Neuronal stem cell (in vitro differentiated cells): ENCODE results near the gene APMAP.

Experiments
- DNase-seq: peaks from one replicate; pipeline ENCODE4 v3.0.0-alpha.2; 2013; ENCODE audit warnings: low spot score
- H2AFZ ChIP-seq: one replicate; pipeline ENCODE4 v1.6.1; 2013; ENCODE audit warnings: mild to moderate bottlenecking, low read length, inconsistent platforms
- H2AK5ac ChIP-seq: 2 replicates; pipeline ENCODE4 v1.6.1; 2013; ENCODE audit warnings: low read depth, mild to moderate bottlenecking, inconsistent platforms, low read length, moderate library complexity, mixed read lengths
- H2BK120ac ChIP-seq: 2 replicates; pipeline ENCODE4 v1.6.1; 2013; ENCODE audit warnings: low read depth, mild to moderate bottlenecking, inconsistent platforms, low read length, moderate library complexity, mixed read lengths
- H2BK12ac ChIP-seq: one replicate; pipeline ENCODE4 v1.6.1; 2013; ENCODE audit warnings: low read length, inconsistent platforms
- H2BK15ac ChIP-seq: 2 replicates; pipeline ENCODE4 v1.6.1; 2013; ENCODE audit warnings: mild to moderate bottlenecking, low read length, inconsistent platforms, mixed read lengths
- H2BK5ac ChIP-seq: one replicate; pipeline ENCODE4 v1.6.1; 2013; ENCODE audit warnings: inconsistent platforms, mild to moderate bottlenecking, low read length, moderate library complexity
- H3K14ac ChIP-seq: one replicate; pipeline ENCODE4 v1.6.1; 2013; ENCODE audit warnings: low read length, inconsistent platforms
- H3K18ac ChIP-seq: 2 replicates; pipeline ENCODE4 v1.6.1; 2013; ENCODE audit warnings: low read length, inconsistent platforms
- H3K23ac ChIP-seq: 2 replicates; pipeline ENCODE4 v1.6.1; 2013; ENCODE audit warnings: low read depth, mild to moderate bottlenecking, mixed read lengths, low read length, inconsistent platforms; ENCODE audit not compliant: poor library complexity
- H3K27ac ChIP-seq: replicated peaks from 3 replicates; pipeline ENCODE4 v1.5.1; 2013; ENCODE audit warnings: low read length, inconsistent platforms
- H3K27me3 ChIP-seq, 3 experiments: 2 replicates each; pipeline ENCODE4 v1.6.1; 2013; ENCODE audit warnings: low read length in 3 of 3, mild to moderate bottlenecking in 2 of 3, inconsistent platforms in 1 of 3, low read depth in 1 of 3, mixed read lengths in 1 of 3, moderate library complexity in 1 of 3; ENCODE audit not compliant: control insufficient read depth in 3 of 3, insufficient read depth in 3 of 3
- H3K36me3 ChIP-seq, 2 donors: replicated peaks in 1 of 2; 2 replicates each; pipeline ENCODE4 v1.6.1; 2013; ENCODE audit warnings: low read length in 2 of 2; ENCODE audit not compliant: control insufficient read depth in 2 of 2, insufficient read depth in 2 of 2
- H3K4ac ChIP-seq: 2 replicates; pipeline ENCODE4 v1.6.1; 2013; ENCODE audit warnings: inconsistent platforms, mild to moderate bottlenecking, low read length, moderate library complexity
- H3K4me1 ChIP-seq, 2 donors: 1 replicate in 1 of 2; 2 replicates in 1 of 2; pipeline ENCODE4 v1.6.1; 2013; ENCODE audit warnings: low read length in 2 of 2, low read depth in 1 of 2; ENCODE audit not compliant: control insufficient read depth in 2 of 2, insufficient read depth in 1 of 2
- H3K4me2 ChIP-seq: one replicate; pipeline ENCODE4 v1.6.1; 2013; ENCODE audit warnings: mild to moderate bottlenecking, low read length, inconsistent platforms; ENCODE audit not compliant: insufficient read depth, poor library complexity, severe bottlenecking
- H3K4me3 ChIP-seq, 2 donors: 2 replicates each; pipeline ENCODE4 v1.5.1; 2013; ENCODE audit warnings: low read length in 2 of 2, mild to moderate bottlenecking in 2 of 2, inconsistent platforms in 1 of 2, moderate library complexity in 1 of 2
- H3K79me1 ChIP-seq: one replicate; pipeline ENCODE4 v1.6.1; 2013; ENCODE audit warnings: low read depth, mild to moderate bottlenecking, inconsistent platforms, low read length, moderate library complexity
- H3K9ac ChIP-seq: one replicate; pipeline ENCODE4 v1.6.1; 2013; ENCODE audit warnings: mild to moderate bottlenecking, low read depth, low read length, inconsistent platforms; ENCODE audit not compliant: poor library complexity
- H3K9me3 ChIP-seq, 2 donors: replicated peaks in 1 of 2; 2 replicates each; pipeline versions ENCODE3 to v1.6.1; 2013; ENCODE audit warnings: low read length in 2 of 2, mild to moderate bottlenecking in 2 of 2, inconsistent platforms in 1 of 2, low read depth in 1 of 2, mixed read lengths in 1 of 2, moderate library complexity in 1 of 2; ENCODE audit not compliant: control insufficient read depth in 2 of 2, insufficient read depth in 1 of 2
- H4K8ac ChIP-seq: one replicate; pipeline ENCODE4 v1.6.1; 2013; ENCODE audit warnings: low read depth, mild to moderate bottlenecking, inconsistent platforms, low read length, moderate library complexity
- H4K91ac ChIP-seq: one replicate; pipeline ENCODE4 v1.6.1; 2013; ENCODE audit warnings: low read length, low read depth, mild to moderate bottlenecking, inconsistent platforms; ENCODE audit not compliant: poor library complexity
- WGBS, 2 donors: extraction: QIAGEN DNeasy Blood & Tissue Kit; methylation state at CpG; one replicate each; pipeline ENCODE4 v1.1.7; 2013; ENCODE audit warnings: missing lambda C conversion rate in 2 of 2, mixed read lengths in 1 of 2; ENCODE audit not compliant: insufficient read length in 2 of 2, insufficient replicate concordance in 1 of 2; ENCODE audit errors: extremely low coverage in 2 of 2; 5-methylcytosine and 5-hydroxymethylcytosine counted together

APMAP gene

GRCh38 chr20:24998121-24998520, 5.6 kb upstream of the APMAP start:
- no peaks in the 10 kb centered on the region for H3K36me3 ChIP-seq
- DNase-seq = no peak
- no peak overlapping the region for H3K23ac ChIP-seq
- no peak overlapping the region for H3K9ac ChIP-seq
- no peaks in the 10 kb centered on the region for H3K9me3 ChIP-seq
- no peaks in the 10 kb centered on the region for H3K79me1 ChIP-seq
- peaks cover 1 to 16% of the 10 kb centered on the region in 2 donors for H3K4me1 ChIP-seq
- H4K8ac ChIP-seq = no peak overlapping the region
- peaks cover 0 to 24% (median 0%) of the 10 kb centered on the region in 3 experiments for H3K27me3 ChIP-seq
- no peak overlapping the region for H2AK5ac ChIP-seq
- no peak overlapping the region for H3K27ac ChIP-seq
- no peak overlapping the region for H3K4ac ChIP-seq
- H2BK12ac ChIP-seq = no peak overlapping the region
- no CpG with 5 or more reads among the region's 3 CpGs for WGBS, 2 donors
- H2BK15ac ChIP-seq = no peak overlapping the region
- H2AFZ ChIP-seq = no peak overlapping the region
- H3K14ac ChIP-seq = no peak overlapping the region
- H3K4me2 ChIP-seq = no peak overlapping the region
- no peak overlapping the region for H2BK120ac ChIP-seq
- no peak overlapping the region for H3K4me3 ChIP-seq
- H2BK5ac ChIP-seq = no peak overlapping the region
- no peak overlapping the region for H4K91ac ChIP-seq
- no peak overlapping the region for H3K18ac ChIP-seq

GRCh38 chr20:24996449-24997377, 4.2 kb upstream of the APMAP start:
- Histone ChIP-seq H3K18ac (no peak overlapping the region), H3K79me1 (no peaks in the 10 kb centered on the region), H3K9ac (no peak overlapping the region), H3K14ac (no peak overlapping the region), H3K27me3 (peaks cover 0 to 24% (median 2%) of the 10 kb centered on the region in 3 experiments), H3K4ac (no peak overlapping the region), H2BK5ac (no peak overlapping the region), H3K4me1 (peaks cover 4 to 16% of the 10 kb centered on the region in 2 donors), H2AK5ac (peak overlapping the region; percentile 18), H3K9me3 (no peaks in the 10 kb centered on the region), H2BK15ac (peak overlapping the region; percentile 31), H4K8ac (no peak overlapping the region), H3K4me2 (no peak overlapping the region), H4K91ac (no peak overlapping the region), H3K36me3 (no peaks in the 10 kb centered on the region), H3K4me3 (no peak overlapping the region), H2BK120ac (no peak overlapping the region), H3K27ac (no peak overlapping the region), H3K23ac (peak overlapping the region; percentile 6), H2AFZ (no peak overlapping the region), H2BK12ac (no peak overlapping the region)
- no CpG with 5 or more reads among the region's 9 CpGs for WGBS, 2 donors
- no peak for DNase-seq

- Histone ChIP-seq H3K14ac (no peak overlapping the region), H3K4ac (no peak overlapping the region), H2AFZ (no peak overlapping the region), H2BK12ac (no peak overlapping the region), H3K4me3 (no peak overlapping the region), H4K91ac (no peak overlapping the region), H3K4me2 (no peak overlapping the region), H3K27me3 (peaks cover 0 to 24% (median 2%) of the 10 kb centered on the region in 3 experiments), H3K18ac (no peak overlapping the region), H3K79me1 (no peaks in the 10 kb centered on the region), H2BK15ac (no peak overlapping the region), H3K9ac (no peak overlapping the region), H3K9me3 (no peaks in the 10 kb centered on the region), H3K4me1 (peaks cover 5 to 22% of the 10 kb centered on the region in 2 donors), H2BK120ac (no peak overlapping the region), H3K36me3 (no peaks in the 10 kb centered on the region), H3K27ac (no peak overlapping the region), H2BK5ac (no peak overlapping the region), H3K23ac (no peak overlapping the region), H2AK5ac (peak overlapping the region; percentile 22), H4K8ac (no peak overlapping the region)
- WGBS, 2 donors = no CpG with 5 or more reads among the region's 9 CpGs
- no peak for DNase-seq
Measured at GRCh38 chr20:24995741-24996448, 3.3 kb upstream of the APMAP start.
